ENCODE results near the gene CYFIP2. TPM values are rescaled to one million over a fixed set of nuclear protein-coding genes. Genes with fewer than 3 reads are reported as not detected.

Gene CYFIP2
- total RNA-seq, 1 donor from 2014 or later, result 42.9 TPM

GRCh38 chr5:157267025-157267424 lies 1.1 kb downstream of the CYFIP2 start:
- Mint-ChIP-seq H3K4me1 (ENCODE audit: unreplicated experiment) (peaks cover 2% of the 10 kb centered on the region), H3K27me3 (ENCODE audit: unreplicated experiment) (peaks cover 3% of the 10 kb centered on the region), H3K9me3 (ENCODE audit: unreplicated experiment) (no peaks in the 10 kb centered on the region), H3K27ac (ENCODE audit: unreplicated experiment) (no peak overlapping the region), H3K36me3 (ENCODE audit: low read depth, unreplicated experiment) (peaks cover 4% of the 10 kb centered on the region), H3K4me3 (ENCODE audit: unreplicated experiment) (peak overlapping the region; percentile 89)
- TF ChIP-seq CTCF (IDR thresholded peaks at IDR 0.05; ENCODE audit: unreplicated experiment), result no peak
- DNase-seq (ENCODE audit: low spot score), result no peak

- Mint-ChIP-seq H3K36me3 (ENCODE audit: low read depth, unreplicated experiment) (peaks cover 4% of the 10 kb centered on the region), H3K9me3 (ENCODE audit: unreplicated experiment) (no peaks in the 10 kb centered on the region), H3K27me3 (ENCODE audit: unreplicated experiment) (peaks cover 3% of the 10 kb centered on the region), H3K4me3 (ENCODE audit: unreplicated experiment) (no peak overlapping the region), H3K4me1 (ENCODE audit: unreplicated experiment) (peaks cover 2% of the 10 kb centered on the region), H3K27ac (ENCODE audit: unreplicated experiment) (no peak overlapping the region)
- TF ChIP-seq CTCF (IDR thresholded peaks at IDR 0.05; ENCODE audit: unreplicated experiment), result no peak
- DNase-seq (ENCODE audit: low spot score), result no peak
Measured at GRCh38 chr5:157267761-157268480, 2.0 kb downstream of the CYFIP2 start.

- Mint-ChIP-seq H3K4me1 (ENCODE audit: unreplicated experiment) (peaks cover 2% of the 10 kb centered on the region), H3K36me3 (ENCODE audit: low read depth, unreplicated experiment) (peaks cover 4% of the 10 kb centered on the region), H3K27ac (ENCODE audit: unreplicated experiment) (no peak overlapping the region), H3K9me3 (ENCODE audit: unreplicated experiment) (no peaks in the 10 kb centered on the region), H3K4me3 (ENCODE audit: unreplicated experiment) (no peak overlapping the region), H3K27me3 (ENCODE audit: unreplicated experiment) (peaks cover 3% of the 10 kb centered on the region)
- no peak for TF ChIP-seq CTCF (IDR thresholded peaks at IDR 0.05; ENCODE audit: unreplicated experiment)
- DNase-seq (ENCODE audit: low spot score), result no peak
Measured at GRCh38 chr5:157269165-157269671, 3.3 kb downstream of the CYFIP2 start.

- DNase-seq (ENCODE audit: low spot score), result no peak
- TF ChIP-seq CTCF (IDR thresholded peaks at IDR 0.05; ENCODE audit: unreplicated experiment), result no peak
- H3K36me3 Mint-ChIP-seq (ENCODE audit: low read depth, unreplicated experiment), result peaks cover 4% of the 10 kb centered on the region
- no peak overlapping the region for H3K4me3 Mint-ChIP-seq (ENCODE audit: unreplicated experiment)
- no peak overlapping the region for H3K27ac Mint-ChIP-seq (ENCODE audit: unreplicated experiment)
- H3K4me1 Mint-ChIP-seq (ENCODE audit: unreplicated experiment), result peaks cover 2% of the 10 kb centered on the region
- H3K27me3 Mint-ChIP-seq (ENCODE audit: unreplicated experiment), result peaks cover 3% of the 10 kb centered on the region
- H3K9me3 Mint-ChIP-seq (ENCODE audit: unreplicated experiment), result no peaks in the 10 kb centered on the region
Measured at GRCh38 chr5:157269761-157270272, 3.9 kb downstream of the CYFIP2 start.

- peaks cover 3% of the 10 kb centered on the region for H3K27me3 Mint-ChIP-seq (ENCODE audit: unreplicated experiment)
- no peak overlapping the region for H3K4me3 Mint-ChIP-seq (ENCODE audit: unreplicated experiment)
- no peaks in the 10 kb centered on the region for H3K36me3 Mint-ChIP-seq (ENCODE audit: low read depth, unreplicated experiment)
- no peaks in the 10 kb centered on the region for H3K9me3 Mint-ChIP-seq (ENCODE audit: unreplicated experiment)
- peaks cover 2% of the 10 kb centered on the region for H3K4me1 Mint-ChIP-seq (ENCODE audit: unreplicated experiment)
- no peak overlapping the region for H3K27ac Mint-ChIP-seq (ENCODE audit: unreplicated experiment)
- no peak for TF ChIP-seq CTCF (IDR thresholded peaks at IDR 0.05; ENCODE audit: unreplicated experiment)
- DNase-seq (ENCODE audit: low spot score), result no peak
Measured at GRCh38 chr5:157270771-157271170, 4.8 kb downstream of the CYFIP2 start.
